ENCODE results near the gene PPP6R2. TPM values are rescaled to one million over a fixed set of nuclear protein-coding genes. Genes with fewer than 3 reads are reported as not detected.
A peak's percentile ranks its signal among the peaks of the same experiment; 100 is the strongest.

PPP6R2 gene
- total RNA-seq, 1 donor from 2014 or later, result 42.4 TPM

DNA sequence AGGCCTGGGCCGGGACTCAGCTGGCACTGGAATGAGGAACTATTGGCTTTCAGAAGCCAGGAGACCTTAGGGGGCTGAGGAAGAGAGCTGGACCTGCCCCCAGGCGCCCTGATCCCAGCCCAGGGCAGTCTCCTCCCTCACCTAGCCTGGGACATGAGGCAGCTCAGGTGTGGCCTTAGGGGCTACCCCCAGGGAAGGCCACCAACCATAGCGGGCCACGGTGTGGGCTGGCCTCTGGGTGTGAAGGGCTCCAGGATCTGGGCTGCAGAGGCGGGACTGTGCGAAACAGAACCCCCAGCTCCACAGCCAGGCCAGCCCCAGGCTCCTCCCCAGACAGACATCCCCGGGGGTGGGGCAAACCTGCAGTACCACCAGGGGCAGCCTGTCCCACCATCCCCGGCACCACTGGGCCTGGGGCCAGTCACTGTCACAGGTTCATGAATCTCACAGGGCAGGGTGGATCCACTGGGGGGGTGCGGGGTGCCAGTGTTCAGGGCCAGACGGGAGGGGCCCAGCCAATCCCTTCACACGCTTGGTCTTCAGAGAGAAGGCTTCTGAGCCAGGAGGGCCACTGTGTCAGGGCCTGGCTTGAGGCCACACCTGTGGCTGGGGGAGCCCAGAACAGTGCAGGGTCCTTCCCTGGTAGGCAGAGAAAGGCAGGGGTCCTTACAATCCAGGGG is 39.1 kb upstream of the PPP6R2 start:
- DNase-seq (ENCODE audit: missing footprints) (peak; percentile 84), ATAC-seq (peak; percentile 17)
- intact Hi-C loops (cut with DNase I), result no loop called here

DNA sequence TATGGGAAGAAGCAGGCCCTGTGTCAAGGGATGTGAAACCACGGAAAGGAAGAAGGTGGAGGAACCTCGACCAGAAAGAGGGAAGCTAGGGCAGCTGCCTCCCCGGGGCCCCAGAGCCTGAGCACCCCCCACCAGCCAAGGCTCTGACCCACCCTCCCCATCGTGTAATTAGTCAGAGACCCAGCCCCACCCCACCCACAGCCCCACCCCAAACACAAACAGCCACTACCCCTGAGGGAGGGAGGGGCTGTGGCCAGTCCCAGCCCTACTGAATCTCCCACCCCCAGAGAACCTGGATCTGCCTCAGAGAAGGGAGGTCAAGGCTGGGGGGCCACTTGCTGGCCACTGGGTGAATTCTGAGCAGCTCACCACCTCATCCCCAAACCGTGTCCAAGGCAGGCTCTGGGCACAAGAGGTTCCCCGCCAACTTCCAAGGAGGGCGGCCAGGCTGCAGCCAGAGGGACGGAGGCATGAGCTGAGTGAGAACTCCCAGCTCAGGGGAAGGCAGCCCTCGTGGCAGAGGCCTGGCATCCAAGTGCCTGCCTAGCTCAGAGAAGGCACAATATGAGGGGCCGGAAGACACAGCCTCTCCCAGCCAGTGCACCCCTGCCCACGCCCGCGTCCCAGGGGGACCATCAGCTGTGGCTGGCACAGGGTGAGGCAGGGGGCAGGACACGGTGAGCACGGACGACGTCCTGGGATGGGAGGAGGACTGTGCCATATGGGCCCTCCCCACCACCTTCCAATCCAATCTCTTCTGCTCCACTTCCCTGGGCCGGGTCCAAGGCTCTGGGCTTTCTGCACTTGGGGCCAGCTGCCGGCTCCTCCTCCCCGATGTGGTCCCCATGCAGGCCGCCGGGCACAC is 38.4 kb upstream of the PPP6R2 start:
- intact Hi-C loops (cut with DNase I), result loop anchor here (5.0 kb wide), 1 partner anchor 32 kb away; the partner anchor contains the start of gene MAPK11
- DNase-seq (ENCODE audit: missing footprints) (no peak), ATAC-seq (no peak)

DNA sequence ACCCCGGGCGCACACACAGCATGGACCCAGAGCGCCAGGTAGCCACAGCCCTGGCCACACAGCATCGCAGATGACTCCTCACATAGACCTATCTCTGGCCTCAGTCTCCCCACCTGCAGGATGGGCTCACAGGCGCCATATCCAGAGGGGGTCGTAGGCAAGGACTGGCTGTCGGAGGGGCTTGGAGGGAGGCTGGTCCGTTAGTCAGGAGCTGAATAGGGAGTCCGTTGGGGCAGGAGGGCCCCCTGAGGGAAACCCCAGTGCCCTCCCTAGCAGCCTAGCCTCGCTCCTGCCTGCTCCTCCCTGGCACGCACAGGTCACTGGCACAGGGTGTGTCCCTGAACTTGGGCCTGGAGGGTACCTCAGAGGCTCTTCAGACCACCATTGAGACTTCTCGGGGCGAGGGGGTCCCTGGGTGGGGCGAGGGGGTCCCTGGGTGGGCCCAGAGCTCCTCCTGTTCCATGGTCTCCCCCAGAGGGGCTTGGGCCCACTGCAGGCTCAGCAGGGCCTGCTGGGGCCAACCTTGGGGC is 37.7 kb upstream of the PPP6R2 start:
- ATAC-seq (no peak), DNase-seq (ENCODE audit: missing footprints) (no peak)
- intact Hi-C loops (cut with DNase I), result loop anchor here (5.0 kb wide), 1 partner anchor 33 kb away; the partner anchor contains the start of gene MAPK11

DNA sequence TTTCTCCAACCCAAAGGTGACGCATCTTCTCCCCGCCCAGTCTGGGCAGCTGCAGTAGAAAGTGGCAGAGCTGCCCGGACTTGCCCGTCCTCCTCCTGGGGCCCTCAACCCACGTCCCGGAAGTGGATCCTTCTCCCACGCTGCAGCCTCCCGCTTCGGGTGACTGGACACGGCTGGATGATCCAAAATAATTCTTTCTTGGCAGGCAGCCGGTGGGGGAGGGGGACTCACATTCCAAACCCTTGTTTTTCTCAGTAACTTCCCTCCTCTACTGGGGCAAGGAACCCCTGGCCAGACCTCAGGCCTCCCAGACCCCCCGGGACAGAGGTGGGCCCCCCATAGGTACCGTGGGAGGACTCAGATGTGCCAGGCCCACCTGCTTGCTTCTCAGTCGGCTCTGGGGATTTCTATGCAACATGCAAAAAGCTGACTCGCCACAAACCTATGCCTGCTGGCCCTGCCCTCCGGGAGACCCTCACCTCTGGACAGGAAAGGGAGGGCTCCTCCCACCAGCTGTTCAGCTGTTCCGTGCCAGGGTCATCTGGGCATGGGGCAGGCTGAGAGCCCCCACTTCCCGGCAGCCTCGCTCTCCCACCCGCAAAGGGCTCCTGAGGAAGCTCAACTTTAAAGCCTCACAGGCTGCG is 37.1 kb upstream of the PPP6R2 start:
- intact Hi-C loops (cut with DNase I), result loop anchor here (5.0 kb wide), 1 partner anchor 34 kb away; the partner anchor contains the start of gene MAPK11
- DNase-seq (ENCODE audit: missing footprints), result peak; percentile 90
- ATAC-seq, result peak; percentile 56

DNA sequence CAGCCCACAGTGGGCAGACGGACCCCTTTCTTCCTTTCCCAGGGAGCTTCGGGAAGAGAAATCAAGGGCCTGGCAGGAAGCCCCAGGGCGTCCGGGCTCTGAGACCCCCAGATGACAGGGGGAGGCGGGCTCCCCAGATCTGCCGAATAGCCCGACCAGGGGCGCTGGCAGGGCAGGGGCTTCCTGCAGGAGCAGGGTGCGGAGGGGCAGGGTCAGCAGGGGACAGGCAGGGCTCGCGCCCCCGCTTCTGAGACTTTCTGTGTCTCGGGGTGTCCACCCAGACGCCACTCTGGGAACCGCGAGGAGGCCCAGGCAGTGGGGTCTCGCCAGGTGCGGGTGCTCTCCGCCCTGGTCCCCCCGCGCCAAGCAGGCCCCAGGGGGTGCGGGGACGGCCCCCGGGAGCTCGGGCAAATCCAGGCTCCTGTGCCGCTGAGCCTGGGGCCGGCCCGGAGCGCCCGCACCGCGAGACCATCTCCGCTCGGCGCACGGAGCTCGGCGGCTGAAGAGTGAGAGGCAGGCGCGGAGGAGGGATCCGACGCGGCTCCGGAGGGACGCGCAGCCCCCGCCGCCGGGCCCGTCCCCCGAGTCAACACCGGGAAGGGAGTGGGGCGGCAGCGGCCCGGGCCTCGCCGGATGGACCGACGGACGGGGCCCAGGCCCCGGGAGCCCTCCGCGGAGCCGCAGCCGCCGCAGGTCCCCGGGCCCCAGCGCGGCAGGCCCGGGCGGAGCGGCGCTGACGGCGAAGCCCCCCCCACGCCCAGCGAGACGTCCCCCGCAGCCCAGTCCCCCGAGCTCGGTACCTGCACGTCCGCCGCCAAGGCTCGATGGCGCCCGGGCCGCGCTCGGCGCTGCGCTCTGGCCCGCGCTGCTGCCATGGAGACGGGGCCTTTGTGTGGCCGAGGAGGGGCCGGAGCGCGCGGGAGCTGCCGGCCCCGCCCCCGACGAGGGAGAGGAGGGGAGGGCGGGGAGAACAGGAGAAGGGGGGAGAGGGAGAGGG is 36.1 kb upstream of the PPP6R2 start, which contains the start of gene PLXNB2:
TSS of gene PLXNB2 (minus strand) at position 894 of the 997 bp plus-strand sequence. CDS start 17,062 bp downstream, outside the sequence.
- DNase-seq (ENCODE audit: missing footprints) (peak; percentile 91), ATAC-seq (peak; percentile 61)
- intact Hi-C loops (cut with DNase I), result loop anchor here (5.0 kb wide), 1 partner anchor 35 kb away; the partner anchor contains the start of gene MAPK11

DNA sequence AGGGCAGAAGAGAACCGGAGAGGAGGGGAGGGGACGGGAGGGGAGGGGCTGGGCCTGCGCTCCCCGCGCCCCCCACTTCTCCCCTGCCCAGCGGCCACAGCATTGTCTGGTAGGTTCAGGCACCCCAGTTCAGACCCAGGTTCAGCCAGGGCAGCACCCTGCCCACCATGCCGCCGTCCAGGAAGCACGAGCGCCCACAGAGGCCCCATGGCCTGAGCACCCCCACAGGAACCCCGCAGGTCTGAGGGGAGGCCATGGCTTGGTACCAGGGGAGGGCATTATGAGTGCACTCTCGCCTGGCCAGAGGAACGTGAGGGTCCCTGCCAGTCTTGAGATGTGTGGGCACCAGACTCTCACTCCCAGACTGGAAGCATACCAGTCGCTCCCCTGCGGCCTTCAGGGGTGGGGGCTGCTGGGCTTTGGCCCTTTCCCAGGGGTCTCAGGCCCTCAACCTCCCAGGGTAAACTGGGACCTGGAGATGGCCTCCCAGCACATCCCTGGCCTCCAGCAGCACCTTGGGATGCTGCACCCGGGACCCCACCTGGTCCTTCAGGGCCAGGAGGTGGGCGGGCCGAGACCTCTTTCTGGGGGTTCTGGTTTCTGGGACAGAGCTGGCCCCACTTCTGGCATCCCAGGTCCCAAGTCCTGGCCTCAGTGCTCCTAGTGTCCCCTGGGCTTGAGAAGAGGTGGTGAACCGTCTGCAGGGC is 35.1 kb upstream of the PPP6R2 start:
- intact Hi-C loops (cut with DNase I), result loop anchor here (1.0 to 5.0 kb wide), 2 partner anchors 19 to 36 kb away; partner anchors contain the start of genes DENND6B and MAPK11
- DNase-seq (ENCODE audit: missing footprints), result peak; percentile 63
- ATAC-seq, result no peak

DNA sequence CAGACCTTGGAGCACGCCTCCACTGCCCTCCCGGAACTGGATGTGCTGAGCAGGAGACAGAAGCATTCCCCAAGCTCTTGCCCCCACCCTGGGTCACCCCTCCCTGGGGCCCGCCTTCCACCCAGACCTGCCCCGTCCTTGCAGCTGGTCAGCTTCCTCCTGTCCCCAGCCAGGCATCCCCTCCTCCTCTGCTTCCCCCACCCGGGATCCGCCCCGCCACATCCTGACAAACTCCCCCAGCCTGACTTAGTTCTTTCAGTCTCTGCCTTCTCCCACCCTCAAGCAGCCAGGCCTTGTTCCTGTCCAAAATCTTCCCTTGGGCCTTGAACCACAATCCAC is 34.6 kb upstream of the PPP6R2 start:
- ATAC-seq (peak; percentile 51), DNase-seq (ENCODE audit: missing footprints) (peak; percentile 92)
- intact Hi-C loops (cut with DNase I), result loop anchor here (1.0 to 5.0 kb wide), 2 partner anchors 19 to 36 kb away; partner anchors contain the start of genes DENND6B and MAPK11

DNA sequence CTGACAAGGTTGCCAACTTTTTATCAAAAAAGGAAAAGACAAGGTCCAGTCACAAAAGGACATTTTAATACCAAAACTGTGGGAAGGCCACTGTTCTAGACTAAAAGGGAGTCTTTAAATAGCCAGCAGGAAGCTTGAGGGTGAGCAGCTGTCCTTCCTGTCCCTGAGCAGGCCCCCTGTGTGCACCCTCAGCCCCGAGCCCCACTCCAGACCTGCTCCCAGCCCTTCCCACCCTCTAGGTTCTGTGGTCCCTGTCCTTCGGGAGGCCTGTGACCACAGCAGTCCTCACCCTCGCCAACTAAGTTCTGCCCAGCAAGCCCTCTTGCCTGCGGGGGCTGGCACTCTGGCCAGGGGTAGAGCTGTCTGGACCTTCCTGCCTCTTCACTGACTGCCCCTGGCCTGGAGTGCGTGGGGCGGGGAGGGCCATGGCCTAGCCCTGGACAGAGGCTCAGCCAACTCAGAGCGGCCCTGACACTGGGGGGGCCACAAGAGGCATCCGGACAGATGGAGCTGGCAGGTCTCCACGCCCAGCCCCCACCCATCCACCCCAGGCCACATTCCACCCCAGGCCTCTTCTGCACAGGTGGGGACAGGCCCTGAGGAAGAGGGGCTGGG is 34.0 kb upstream of the PPP6R2 start:
- DNase-seq (ENCODE audit: missing footprints) (peak; percentile 34), ATAC-seq (no peak)
- intact Hi-C loops (cut with DNase I), result loop anchor here (1.0 to 5.0 kb wide), 2 partner anchors 18 to 37 kb away; partner anchors contain the start of genes DENND6B and MAPK11

DNA sequence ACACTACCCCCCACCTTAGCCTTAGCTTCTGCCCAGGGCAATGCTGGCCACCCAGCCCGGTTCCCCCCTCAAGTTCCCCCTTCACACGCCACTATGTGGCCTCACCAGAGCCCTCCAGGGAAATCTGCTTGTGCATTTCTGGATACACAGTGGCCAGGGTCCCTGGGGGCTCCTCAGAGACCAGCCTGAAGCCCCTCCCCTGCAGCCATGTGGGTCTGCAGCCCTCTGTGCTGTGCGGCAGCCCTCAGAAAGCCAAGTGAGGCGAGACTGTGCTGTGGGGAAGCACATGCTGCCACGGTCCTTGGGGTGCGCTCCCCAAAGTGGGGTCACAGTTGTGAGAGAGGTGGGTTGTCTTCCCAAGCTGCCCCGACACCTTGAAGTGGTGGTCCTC is 33.5 kb upstream of the PPP6R2 start:
- ATAC-seq (no peak), DNase-seq (ENCODE audit: missing footprints) (peak; percentile 59)
- intact Hi-C loops (cut with DNase I), result loop anchor here (5.0 kb wide), 1 partner anchor 37 kb away; the partner anchor contains the start of gene MAPK11

DNA sequence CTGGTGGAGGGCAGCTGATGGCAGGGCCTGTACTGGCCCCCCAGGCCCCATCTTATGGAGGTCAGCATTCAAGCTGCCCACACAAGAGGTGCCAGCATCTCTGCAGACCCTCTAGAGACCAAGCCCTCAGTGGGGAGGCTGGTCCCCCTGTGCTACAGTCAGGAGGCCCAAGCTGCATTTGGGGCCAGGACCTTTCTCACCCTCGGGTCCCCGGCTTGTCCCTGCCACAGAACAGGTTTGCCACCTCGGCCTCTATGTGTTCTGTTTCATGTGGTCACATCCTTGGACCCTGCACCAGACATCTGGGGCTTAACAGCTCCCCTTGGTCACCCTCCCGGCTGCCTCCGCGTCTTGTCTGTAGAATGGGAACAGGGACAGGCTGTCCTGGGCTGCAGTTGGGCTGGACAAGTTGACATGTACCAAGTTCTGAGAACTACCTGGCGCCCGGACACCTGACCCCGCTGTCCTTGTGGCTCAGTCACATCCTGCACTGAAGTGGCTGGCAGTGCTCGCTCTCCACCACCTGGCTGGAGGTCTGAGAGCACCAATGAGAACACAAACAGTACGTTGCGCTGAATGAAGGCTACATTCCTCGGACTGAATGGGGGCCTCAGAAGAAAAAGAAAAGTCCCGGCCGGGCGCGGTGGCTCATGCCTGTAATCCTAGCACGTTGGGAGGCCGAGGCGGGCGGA is 33.0 kb upstream of the PPP6R2 start:
- intact Hi-C loops (cut with DNase I), result no loop called here
- DNase-seq (ENCODE audit: missing footprints), result peak; percentile 53
- ATAC-seq, result no peak

DNA sequence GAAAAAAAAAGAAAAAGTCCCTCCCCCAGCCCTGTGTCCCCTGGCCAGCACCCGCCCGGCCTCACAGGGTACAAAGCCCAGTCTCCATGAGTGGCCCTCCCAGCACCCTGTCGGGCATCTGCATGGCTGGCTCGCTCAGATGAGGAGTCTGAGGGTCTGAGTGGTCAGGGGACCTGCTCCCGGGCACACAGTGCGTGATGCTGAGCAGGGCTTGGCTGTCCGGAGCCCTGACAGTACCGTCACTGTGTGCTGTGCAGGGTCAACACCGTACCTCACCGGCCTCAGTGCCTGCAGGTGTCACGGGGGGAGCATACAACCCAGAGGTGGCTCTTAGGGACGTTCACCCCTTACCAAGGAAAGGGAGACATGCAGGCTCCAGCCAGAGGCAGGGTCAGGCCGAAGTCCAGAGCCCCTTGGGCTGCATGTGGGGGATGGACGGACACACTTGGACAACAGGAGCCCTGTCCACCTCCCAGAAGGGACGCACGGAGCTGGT is 32.1 kb upstream of the PPP6R2 start:
- intact Hi-C loops (cut with DNase I), result no loop called here

DNA sequence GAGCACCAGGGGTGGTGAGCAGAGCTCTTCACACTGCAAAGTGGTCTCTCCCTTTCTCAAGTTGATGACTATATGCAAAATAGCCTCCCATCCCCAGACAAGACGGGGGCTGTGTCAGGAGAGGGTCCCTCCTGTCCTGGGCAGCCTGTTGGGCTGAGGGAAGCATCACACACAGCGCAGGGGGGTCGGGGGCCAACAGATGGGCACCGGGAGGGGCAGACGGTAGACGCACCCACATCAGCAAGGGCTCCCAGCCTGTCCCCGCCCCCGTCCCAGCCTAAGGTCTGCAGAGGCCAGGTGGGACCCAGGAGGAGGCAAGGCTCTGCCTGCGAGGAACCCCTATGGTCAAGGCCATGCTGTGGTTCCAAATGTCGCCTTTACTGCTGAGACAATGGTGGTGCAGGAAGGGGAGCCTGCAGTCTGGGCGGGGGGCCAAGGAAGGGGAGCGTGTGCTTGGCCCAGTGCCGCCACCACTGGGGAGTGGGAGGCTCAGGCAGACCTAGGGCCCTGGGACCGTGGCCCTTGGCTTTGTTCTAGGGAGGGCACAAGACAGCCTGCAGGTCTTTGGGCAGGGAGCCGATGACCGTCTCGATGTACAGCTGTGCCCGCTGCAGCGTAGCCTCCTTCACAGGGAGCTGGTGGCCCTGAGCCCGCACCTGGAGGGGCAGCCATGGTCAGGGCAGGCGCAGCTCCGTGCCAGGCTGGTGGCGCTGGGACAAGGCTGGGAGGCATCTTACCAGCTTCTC is 31.3 kb upstream of the PPP6R2 start:
- intact Hi-C loops (cut with DNase I), result no loop called here
- no peak for ATAC-seq
- peak; percentile 34 for DNase-seq (ENCODE audit: missing footprints)

More for the DNA sequence above, 32.1 kb upstream of the PPP6R2 start:
- DNase-seq (ENCODE audit: missing footprints), result peak; percentile 55
- ATAC-seq, result no peak

DNA sequence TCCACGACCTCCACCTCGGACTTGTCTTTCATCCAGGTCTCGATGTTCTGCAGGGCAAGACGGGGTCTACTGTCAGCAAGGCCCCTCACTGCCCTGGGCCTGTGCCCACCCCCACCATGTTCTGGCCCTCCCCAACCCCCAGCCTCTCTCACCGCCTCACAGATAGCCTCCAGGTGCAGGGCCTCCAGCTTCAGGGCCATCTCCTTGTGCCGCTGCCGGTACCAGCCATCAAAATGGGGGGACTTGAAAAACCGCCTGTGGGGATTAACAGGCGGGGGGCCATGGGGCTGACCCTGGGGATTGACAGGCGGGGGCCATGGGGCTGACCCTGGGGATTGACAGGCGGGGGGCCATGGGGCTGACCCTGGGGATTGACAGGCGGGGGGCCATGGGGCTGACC is 30.8 kb upstream of the PPP6R2 start:
- no peak for ATAC-seq
- intact Hi-C loops (cut with DNase I), result no loop called here
- DNase-seq (ENCODE audit: missing footprints), result peak; percentile 51

DNA sequence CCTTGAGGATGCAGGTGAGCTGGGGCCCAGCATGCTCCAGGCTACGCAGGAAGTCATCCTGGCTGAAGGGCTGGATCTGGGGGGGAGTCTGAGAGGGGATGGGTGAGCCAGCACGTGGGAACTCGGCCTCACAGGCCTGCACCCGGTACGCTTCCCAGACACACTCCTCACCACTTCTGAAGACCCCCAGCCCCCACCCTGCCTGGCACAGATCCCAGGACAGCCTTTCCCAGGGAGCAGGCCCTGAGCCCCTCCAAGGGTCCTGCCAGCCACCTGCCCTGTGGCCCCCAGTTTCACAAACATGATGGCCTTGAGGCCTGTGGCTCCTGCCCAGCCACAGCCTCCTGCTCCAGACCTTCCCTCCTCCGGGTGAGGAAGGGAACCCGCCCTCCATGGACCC is 30.1 kb upstream of the PPP6R2 start:
- no peak for DNase-seq (ENCODE audit: missing footprints)
- no peak for ATAC-seq
- intact Hi-C loops (cut with DNase I), result no loop called here

DNA sequence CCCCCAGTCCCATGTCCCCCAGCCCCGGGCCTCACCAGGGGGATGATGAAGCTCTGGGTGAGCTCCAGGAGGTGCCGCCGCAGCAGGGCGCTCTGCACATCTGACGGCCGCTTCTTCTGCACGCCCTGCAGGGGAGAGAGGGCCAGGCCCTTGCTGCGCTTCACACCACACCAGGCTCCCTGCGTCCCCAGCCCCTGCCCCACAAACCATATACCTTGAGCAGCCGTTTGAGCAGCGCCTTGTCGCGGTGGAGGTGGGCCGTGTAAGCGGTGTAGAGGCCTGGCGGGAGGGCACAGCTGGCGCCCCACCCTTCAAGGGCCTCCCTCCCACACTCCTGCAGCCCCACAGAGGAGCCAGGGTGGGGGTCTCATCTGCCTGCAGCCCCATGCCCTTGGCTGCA is 29.5 kb upstream of the PPP6R2 start:
- DNase-seq (ENCODE audit: missing footprints), result peak; percentile 46
- intact Hi-C loops (cut with DNase I), result no loop called here
- no peak for ATAC-seq
